Activated T-cell treated with anti-CD3 and anti-CD28 coated beads for 48 hours (primary cell): ENCODE data around the gene CDKL1.
"Not testable (repeated sequence)": the region's sequence is repeated elsewhere in the genome, so short reads cannot be mapped to it uniquely, and the experiment has no call there.

Experiments
- DNase-seq: peaks from one replicate; pipeline ENCODE4 v3.0.0-alpha.2; 2020; ENCODE audit warnings: low read depth

Gene CDKL1

DNA sequence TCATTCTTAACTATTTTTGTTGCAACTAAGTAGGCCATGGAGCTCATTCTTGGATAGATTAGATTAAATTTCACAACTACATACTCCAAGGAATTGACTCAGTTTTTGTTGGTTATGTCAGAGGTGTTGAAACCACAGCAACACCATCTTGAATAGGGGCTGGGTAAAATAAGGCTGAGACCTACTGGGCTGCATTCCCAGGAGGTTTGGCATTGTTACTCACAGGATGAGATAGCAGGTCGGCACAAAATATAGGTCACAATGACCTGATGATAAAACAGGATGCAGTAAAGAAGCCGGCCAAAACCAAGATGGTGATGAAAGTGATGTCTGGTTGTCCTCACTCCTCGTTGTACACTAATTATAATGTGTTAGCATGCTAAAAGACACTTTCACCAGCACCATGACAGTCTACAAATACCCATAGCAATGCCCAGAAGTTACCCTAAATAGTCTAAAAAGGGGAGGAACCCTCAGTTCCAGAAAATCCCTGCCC is 63.6 kb downstream of the CDKL1 start:
- DNase-seq, result no peak

DNA sequence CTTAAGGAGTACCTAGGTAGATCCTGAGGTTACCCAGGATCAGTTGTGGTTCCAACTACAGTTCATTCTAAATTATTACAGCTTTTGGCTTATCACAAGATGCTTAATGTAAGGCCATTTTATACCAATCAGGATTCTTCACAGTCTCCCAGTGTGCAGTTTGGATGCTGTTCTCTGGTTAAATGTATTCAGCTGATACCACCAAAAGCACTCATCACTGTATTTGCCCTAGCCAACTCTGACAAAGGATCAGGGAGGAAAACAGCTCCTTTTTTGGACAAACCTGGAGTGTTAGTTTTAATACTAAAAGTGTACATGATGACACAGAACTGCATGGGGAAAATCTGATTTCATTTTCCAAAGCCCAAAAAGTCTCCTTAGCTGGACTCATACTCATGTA is 65.1 kb downstream of the CDKL1 start:
- no peak for DNase-seq

DNA sequence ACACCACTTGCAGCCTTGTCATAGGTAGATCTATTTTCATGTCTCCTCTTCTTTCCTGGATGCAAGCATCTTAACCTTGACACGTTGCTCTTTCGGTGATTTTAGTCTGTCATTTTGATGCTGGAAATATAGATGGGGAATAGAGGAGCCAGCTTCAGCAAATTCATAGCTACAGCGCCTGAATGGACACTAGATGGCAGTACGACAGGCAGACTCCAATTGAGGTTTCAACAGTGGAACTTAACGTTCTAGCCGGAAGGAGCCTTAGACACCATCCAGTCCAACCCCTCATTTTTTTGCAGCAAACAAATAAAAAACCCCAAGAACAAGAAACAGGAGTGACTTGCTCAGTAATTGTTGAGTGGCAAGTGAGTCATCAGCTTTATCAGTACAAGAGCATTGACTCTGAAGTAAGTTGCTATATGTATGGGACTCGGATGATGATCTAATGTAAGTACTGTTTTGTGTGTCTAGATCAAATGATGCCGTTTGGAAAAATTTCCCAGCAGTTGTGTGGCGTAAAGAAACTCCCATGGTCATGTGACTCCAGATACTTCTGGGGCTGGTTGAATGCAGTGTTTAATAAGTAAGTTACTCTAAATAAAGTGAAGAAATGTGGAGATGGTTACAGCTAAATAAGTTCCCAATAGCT is 75.5 kb downstream of the CDKL1 start:
- peak; percentile 33 for DNase-seq

DNA sequence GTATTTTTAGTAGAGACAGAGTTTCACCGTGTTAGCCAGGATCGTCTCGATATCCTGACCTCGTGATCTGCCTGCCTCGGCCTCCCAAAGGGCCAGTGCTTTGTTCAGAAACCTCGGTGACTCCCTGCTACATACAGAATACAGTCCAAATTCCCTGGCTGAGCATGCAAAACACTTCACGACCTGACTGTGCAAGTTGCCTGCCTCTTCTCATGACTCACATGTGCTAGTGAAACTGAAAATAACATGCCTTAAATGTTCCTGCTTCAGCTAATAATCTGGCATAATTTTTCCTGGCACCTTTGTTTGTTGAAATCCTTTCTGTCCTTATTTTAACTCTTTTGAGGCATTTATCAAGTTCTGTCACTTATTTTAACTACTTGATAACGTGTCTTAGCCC is 76.4 kb downstream of the CDKL1 start:
- no peak for DNase-seq

DNA sequence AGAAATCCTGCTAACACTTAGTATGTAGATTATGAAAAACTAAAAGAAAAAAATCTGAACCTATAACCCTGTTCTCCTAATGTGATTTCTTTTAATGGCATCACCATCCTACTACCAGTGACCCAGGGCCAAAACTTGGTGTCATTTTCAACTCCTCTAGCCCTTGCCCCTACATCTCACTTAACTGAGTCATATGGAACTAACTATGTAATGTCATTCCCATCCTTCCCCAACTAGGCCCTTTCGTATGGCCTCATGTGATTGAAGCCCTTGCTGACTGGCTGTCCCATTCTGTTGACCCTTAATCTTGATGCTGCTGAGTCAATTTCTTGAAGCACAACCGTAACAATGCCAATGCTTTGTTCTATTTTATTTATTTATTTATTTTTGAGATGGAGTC is 77.0 kb downstream of the CDKL1 start:
- no peak for DNase-seq

DNA sequence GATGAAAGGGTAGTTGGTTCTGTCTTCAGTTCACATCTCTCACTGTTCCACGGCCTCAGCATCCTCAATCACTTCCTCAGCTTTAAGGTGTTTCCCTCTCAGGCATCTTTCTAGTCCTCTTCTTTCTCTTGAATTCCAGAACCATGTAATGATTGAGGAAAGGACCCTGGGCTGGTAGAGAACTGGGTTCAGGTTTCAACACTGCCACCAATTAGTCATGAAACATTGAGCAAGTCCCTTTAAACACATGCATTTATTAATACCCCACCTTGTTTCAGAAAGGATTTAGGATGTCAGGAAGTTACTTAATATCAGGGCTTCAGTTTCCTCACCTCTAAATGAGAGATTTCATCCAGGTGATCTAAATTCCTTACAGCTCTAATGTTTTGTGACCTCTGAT is 77.4 kb downstream of the CDKL1 start:
- DNase-seq, result no peak

DNA sequence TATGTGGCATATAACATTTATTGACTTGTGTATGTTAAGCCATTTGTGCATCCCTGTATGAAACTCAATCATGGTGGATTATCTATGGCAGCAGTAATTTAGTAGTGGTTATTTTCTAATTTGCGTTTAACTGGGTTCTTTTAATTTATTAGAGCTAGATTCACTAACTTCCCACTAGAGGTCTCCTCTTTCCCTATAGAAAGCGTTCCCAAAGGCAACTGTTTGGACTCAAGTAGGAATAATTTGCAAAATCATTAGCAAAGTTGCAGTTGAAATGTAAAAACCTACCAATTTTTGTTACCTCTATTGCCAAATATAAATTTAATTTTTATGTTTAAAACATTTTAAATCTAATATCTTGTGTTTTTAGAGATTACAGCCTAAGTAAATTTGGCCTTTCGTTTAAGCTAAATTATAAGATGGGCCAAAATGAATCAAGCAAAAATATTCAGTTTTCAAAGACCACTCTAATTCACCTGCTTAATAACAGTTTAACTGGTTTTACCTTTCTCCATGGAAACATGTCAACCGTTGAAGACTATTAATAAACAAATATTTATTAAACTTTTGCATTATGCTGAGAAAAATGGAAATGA is 78.6 kb downstream of the CDKL1 start:
- no peak for DNase-seq

DNA sequence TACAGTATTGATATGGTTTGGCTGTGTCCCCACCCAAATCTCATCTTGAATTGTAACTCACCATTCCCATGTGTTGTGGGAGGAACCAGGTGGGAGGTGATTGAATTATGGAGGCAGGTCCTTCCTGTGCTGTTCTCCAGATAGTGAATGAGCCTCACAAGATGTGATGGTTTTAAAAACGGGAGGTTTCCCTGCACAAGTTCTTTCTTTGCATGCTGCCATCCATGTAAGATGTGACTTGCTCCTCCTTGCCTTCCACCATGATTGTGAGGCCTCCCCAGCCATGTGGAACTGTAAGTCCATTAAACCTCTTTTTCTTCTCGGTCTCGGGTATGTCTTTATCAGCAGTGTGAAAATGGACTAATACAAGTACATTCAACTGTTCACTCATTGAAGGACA is 82.6 kb downstream of the CDKL1 start:
- DNase-seq, result not testable (repeated sequence)

DNA sequence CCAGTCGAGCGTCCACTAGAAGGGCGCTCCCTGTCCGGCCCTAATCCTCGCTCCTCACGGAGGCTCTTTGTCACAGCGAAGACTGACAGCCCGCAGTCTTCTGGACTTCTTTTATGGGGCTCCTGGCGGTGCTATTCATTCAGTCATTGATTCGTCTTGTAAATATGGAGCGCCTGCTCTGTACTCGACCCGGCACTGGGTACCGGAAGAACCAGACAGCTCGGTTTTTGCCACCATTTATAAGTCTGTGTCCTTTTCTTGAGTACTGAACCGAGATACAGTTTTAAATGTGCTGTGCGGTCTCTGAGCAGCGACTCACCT is 84.0 kb downstream of the CDKL1 start:
- DNase-seq, result no peak

DNA sequence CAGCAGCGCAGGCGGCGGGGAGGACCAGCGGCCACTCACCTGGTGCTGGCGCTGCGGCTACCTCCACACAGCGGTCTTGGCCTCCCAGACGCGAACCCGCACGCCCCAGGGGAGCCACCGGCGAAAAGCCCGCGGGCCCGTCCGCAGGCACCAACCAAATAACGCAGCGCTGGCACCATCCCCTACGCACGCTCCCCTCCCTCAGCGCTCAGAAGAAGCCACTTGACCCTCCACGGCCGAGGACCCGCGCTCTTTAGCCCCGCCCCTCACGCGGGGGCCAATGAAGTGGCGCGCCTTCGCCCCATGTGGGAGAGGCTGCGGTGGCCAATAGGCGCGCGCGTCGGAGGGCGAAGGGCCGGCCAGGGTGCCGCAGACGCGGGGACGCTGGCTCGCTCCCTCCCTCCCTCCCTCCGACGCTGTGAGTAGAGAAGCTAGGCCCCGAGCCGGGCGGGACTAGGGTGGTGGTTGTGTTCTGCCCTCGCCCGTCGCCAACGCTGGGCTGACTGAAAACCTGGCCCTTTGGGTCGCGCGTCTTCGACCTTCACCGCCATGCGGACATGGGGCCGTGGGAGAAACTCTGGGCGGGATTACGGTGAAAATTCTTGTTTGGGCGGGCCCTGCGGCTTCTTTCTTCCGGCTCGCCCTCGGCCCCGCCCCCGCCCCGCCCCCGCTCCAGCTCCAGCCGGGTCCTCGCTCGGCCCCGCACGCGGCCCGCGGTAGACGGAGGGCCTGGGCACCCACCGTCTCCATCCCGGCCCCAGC is 84.5 kb downstream of the CDKL1 start, which contains the start of the genes DMAC2L and L2HGDH:
Gene DMAC2L, plus strand, starts transcription at position 353 of the 762 bp plus-strand sequence. CDS start 9,164 bp downstream, outside the sequence.
Gene L2HGDH, minus strand, starts transcription at position 258 of the 762 bp plus-strand sequence. Its CDS starts 79 bp downstream, at position 179.
- DNase-seq, result peak; percentile 89

DNA sequence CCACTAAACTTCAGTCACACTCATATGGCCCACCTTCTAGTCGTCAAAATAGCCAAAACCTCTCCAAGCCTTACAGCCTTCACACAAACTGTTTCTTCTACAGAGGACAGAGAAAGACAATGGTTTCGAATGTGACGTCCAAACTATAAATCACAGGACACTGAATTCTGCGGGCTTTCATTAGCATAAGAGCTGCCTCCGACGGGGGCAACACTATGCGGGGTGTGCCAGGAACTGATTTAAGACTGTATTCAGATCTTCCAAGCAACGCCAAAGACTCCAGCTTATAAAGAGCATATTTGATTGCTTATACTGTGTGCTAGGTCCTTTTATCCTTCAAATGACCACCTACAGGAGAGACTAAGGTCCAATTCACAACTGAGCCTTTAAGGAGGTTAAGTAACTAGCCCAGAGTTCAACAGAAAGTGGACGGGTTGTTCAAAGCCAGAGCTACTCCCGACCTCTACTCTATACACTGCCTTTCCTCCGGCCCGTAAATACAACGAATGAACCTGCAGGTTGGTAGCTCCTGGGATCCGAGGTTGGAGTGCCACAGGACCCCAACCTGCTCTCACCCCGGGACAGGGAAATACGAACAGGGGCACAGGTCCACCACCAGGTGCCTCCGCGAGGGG is 85.2 kb downstream of the CDKL1 start:
- no peak for DNase-seq

DNA sequence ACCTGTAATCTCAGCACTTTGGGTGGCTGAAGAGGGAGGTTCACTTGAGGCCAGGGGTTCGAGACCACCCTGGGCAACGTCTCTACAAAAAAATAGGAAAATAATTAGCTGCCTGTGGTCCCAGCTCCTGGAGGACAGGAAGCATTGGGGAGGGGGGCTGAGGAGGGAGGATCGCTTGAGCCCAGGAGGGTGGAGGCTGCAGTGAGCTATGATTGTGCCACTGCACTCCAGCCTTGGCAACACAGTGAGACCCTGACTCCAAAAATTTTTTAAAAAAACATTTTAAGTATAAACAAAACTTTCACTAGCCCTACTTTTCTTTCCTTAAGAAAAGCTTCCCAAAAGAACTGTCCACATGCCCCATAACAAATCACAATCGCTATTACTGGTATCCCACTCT is 86.2 kb downstream of the CDKL1 start:
- DNase-seq, result no peak

DNA sequence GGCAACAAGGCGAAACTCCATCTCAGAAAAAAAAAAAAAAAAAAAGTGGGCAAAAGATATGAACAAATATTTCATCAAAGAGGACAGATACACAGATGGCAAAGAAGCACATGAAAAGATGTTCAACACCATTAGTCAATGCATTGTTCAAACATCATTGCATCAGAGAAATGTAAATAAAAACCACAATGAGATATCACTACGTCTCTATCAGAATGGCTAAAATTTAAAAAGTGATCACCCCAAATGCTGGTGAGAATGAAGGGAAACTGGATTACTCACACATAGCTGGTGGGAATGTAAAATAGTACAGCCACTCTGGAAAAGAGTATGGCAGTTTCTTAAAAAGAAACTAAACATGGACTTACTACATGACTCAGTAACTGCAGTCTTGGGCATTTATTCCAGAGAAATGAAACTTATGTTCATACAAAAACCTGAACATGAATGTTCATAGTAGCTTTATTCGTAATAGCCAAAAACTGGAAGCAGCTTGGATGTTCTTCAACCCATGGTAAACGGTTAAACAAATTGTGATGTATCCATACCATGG is 88.2 kb downstream of the CDKL1 start:
- no peak for DNase-seq

DNA sequence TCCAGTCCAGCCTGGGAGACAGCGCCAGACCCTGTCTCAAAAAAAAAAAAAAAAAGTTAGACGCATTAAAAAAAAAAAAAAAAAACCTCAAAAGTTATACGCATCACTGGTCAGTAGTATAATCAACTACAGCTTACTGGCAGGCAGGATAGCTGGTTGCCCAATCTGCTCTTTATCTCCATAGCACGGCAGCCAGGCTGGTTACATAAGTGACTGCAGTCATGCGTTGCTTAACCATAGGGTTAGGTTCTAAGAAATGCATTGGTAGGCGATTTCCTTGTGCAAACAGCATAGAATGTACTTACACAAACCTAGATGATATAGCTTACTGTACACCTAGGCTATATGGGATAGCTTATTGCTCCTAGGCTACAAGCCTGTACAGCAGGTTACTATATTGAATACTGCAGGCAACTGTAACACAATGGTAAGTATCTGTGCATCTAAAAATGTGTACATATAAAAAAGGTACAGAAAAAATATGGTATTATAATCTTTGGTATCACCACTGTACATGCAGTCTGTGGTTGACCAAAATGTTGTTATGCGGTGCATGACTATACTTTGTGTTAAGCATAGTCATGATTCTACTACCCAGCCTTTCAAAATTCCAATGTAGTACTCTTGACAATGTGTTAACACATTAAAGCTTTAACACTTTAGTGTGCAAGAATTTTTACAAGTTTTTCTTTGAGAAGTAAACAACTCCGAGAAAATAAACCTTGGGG is 92.8 kb downstream of the CDKL1 start:
- no peak for DNase-seq

DNA sequence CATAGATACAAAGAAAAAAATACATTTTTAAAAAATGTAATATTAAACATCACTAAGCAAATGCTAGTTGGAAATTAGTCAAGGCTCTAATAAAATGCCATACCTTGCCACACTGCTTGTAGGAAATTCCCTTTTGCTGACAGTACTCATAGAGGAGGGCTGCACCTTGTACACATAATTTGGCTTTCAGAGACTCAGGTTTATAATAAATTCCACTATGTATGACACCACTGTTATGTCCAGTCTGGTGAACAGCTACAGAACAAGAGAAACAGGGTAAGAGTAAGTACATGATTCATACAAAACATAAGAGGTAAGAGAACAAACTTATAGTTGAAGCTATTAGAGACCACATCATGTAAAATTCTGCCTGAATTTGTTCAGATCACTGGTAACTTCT is 94.8 kb downstream of the CDKL1 start:
- no peak for DNase-seq

DNA sequence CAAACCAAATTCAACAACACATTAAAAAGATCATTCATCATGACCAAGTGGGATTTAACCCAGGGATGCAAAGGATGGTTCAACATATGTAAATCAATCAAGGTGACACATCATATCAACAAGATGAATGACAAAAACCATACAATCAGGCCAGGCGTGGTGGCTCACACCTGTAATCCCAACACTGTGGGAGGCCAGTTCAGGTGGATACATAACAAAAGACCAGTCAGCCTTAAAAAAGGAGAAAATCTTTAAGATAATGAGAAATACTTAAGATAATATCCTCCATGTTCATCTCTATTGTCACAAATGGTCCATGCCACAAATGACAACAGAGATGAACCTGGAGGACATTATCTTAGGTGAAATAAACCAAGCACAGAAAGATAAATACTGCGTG is 97.1 kb downstream of the CDKL1 start:
- no peak for DNase-seq

DNA sequence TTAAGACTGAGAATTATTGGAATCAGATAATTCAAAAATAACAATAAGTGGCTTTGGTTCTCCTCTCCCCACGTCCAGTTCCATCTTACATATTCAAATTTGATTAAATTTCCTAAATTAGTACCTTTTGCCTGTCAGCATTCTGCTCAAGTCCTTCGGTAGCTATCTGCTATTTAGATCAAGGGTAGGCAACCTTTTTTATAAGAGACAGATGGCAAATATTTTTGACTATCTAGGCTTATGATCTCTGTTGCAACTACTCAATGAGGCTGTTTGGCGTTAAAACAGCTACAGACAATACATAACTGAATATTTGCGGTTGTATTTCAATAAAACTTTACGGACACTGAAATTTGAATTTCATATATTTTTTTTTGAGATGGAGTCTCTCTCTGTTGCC is 106.4 kb downstream of the CDKL1 start:
- DNase-seq, result no peak

DNA sequence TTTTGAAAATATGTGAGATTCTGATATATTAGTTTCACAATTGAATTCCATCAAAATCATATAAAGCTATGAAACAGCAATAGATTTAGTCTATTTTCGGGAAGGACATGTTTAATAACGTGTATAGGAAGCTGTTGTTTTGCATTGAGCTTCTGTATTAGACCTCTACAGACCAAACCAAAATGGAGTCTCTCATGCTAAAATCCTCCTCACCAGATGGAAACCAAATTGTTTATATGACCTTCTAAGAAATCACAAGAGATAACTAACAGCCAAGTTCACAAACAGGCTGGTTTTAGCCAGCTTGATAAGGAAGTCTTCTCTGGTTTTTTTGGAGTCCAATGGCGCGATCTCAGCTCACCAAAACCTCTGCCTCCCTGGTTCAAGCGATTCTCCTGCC is 108.5 kb downstream of the CDKL1 start:
- no peak for DNase-seq

DNA sequence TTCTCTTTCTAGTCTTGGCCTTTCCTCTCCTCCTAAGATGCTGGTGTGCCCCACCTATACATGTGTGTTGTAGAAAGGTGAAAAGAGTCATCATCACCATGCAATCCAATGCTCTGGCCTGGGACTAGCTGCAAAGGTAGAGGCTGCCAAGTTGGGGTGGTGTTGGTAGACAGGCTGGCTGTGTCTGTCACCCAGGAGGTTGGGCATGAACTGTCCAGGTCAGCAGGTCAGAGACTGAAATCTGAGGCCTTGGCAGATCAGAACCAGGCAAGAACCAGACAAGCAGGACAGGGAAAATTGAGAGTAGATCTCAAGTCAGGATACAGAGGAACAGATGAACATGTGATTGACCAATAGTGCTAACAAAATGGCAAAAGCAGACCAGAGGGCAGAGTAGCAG is 110.8 kb downstream of the CDKL1 start:
- DNase-seq, result no peak
